ENCODE data around the gene UGGT2. TPM values are rescaled to one million over a fixed set of nuclear protein-coding genes. Genes with fewer than 3 reads are reported as not detected.
A peak's percentile ranks its signal among the peaks of the same experiment; 100 is the strongest.

The UGGT2 gene, protein sequence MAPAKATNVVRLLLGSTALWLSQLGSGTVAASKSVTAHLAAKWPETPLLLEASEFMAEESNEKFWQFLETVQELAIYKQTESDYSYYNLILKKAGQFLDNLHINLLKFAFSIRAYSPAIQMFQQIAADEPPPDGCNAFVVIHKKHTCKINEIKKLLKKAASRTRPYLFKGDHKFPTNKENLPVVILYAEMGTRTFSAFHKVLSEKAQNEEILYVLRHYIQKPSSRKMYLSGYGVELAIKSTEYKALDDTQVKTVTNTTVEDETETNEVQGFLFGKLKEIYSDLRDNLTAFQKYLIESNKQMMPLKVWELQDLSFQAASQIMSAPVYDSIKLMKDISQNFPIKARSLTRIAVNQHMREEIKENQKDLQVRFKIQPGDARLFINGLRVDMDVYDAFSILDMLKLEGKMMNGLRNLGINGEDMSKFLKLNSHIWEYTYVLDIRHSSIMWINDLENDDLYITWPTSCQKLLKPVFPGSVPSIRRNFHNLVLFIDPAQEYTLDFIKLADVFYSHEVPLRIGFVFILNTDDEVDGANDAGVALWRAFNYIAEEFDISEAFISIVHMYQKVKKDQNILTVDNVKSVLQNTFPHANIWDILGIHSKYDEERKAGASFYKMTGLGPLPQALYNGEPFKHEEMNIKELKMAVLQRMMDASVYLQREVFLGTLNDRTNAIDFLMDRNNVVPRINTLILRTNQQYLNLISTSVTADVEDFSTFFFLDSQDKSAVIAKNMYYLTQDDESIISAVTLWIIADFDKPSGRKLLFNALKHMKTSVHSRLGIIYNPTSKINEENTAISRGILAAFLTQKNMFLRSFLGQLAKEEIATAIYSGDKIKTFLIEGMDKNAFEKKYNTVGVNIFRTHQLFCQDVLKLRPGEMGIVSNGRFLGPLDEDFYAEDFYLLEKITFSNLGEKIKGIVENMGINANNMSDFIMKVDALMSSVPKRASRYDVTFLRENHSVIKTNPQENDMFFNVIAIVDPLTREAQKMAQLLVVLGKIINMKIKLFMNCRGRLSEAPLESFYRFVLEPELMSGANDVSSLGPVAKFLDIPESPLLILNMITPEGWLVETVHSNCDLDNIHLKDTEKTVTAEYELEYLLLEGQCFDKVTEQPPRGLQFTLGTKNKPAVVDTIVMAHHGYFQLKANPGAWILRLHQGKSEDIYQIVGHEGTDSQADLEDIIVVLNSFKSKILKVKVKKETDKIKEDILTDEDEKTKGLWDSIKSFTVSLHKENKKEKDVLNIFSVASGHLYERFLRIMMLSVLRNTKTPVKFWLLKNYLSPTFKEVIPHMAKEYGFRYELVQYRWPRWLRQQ (N-terminal part only)
- total RNA-seq (10 to 100 TPM; 24.3 to 60.2 TPM), polyA plus RNA-seq (1 to 10 TPM; 7.6 to 8.2 TPM)
- long read RNA-seq, donor 1, partial matches to known transcripts: 16 of 19 reads
- long read RNA-seq, donor 1, other reads (novel, unspliced or antisense): 0 of 19 reads
- long read RNA-seq, donor 2, partial matches to known transcripts: 18 of 20 reads
- long read RNA-seq, donor 2, other reads (novel, unspliced or antisense): 0 of 20 reads
- long read RNA-seq, donor 3, partial matches to known transcripts: 24 of 26 reads
- long read RNA-seq, donor 3, other reads (novel, unspliced or antisense): 0 of 26 reads
- long read RNA-seq, donor 4, partial matches to known transcripts: 13 of 13 reads
- long read RNA-seq, donor 4, other reads (novel, unspliced or antisense): 0 of 13 reads
- long read RNA-seq, donor 5, full-length matches to known transcripts: 2 of 22 reads
- long read RNA-seq, donor 5, partial matches to known transcripts: 20 of 22 reads
- long read RNA-seq, donor 5, other reads (novel, unspliced or antisense): 0 of 22 reads

GRCh38 chr13:96053003-96053703 lies at the start of gene UGGT2:
UGGT2 (minus strand) TSS chr13:96053401; CDS start chr13:96053312, 89 bp downstream.
- peaks cover 0 to 3% (median 0%) of the 10 kb centered on the region in 5 donors for H3K4me1 ChIP-seq (ENCODE audit: control insufficient read depth in 5 of 5, insufficient read depth in 5 of 5, low read length in 5 of 5)
- peak within 1 kb of the TSS; percentile 93 for H3K4me3 ChIP-seq
- whole genome bisulfite sequencing, 2 donors: 1% methylated on average over 74 to 77 of the region's 77 CpGs
- H3K36me3 ChIP-seq (ENCODE audit: control insufficient read depth in 4 of 4, insufficient read depth in 4 of 4, low read length in 4 of 4): peaks cover 0 to 4% (median 0%) of the 10 kb centered on the region in 4 donors
- H3K9me3 ChIP-seq (ENCODE audit: control insufficient read depth in 4 of 4, insufficient read depth in 3 of 4, low read length in 3 of 4): no peaks in the 10 kb centered on the region
- DNase-seq (peak; percentile 95 to 97 (median 95)), ATAC-seq (ENCODE audit: insufficient read depth, low FRiP score) (peak; percentile 100)
- H3K27ac ChIP-seq (ENCODE audit: low read depth in 1 of 2, low read length in 1 of 2): peak within 1 kb of the TSS; percentile 69 to 88
- peak within 1 kb of the TSS; percentile 84 to 85 for H3K9ac ChIP-seq (ENCODE audit: insufficient read depth in 1 of 2, low read length in 2 of 2)
- no peak for TF ChIP-seq CTCF (IDR thresholded peaks at IDR 0.05; ENCODE audit: control extremely low read depth, extremely low read depth)
- H3K27me3 ChIP-seq (ENCODE audit: control insufficient read depth in 3 of 3, insufficient read depth in 3 of 3, low read length in 2 of 3): peaks cover 0 to 2% (median 0%) of the 10 kb centered on the region in 3 donors

- H3K4me1 ChIP-seq (ENCODE audit: control insufficient read depth in 5 of 5, insufficient read depth in 5 of 5, low read length in 5 of 5): no peaks in the 10 kb centered on the region
- 85 to 90% methylated on average over 4 of the region's 4 CpGs for WGBS, 2 donors
- peaks cover 0 to 10% (median 3%) of the 10 kb centered on the region in 3 donors for H3K27me3 ChIP-seq (ENCODE audit: control insufficient read depth in 3 of 3, insufficient read depth in 3 of 3, low read length in 2 of 3)
- no peaks in the 10 kb centered on the region for H3K36me3 ChIP-seq (ENCODE audit: control insufficient read depth in 4 of 4, insufficient read depth in 4 of 4, low read length in 4 of 4)
- no peak for TF ChIP-seq CTCF (IDR thresholded peaks at IDR 0.05; ENCODE audit: control extremely low read depth, extremely low read depth)
- DNase-seq: no peak
- H3K27ac ChIP-seq (ENCODE audit: low read depth in 1 of 2, low read length in 1 of 2): no peak overlapping the region
- peaks cover 0 to 2% (median 0%) of the 10 kb centered on the region in 4 donors for H3K9me3 ChIP-seq (ENCODE audit: control insufficient read depth in 4 of 4, insufficient read depth in 3 of 4, low read length in 3 of 4)
- H3K9ac ChIP-seq (ENCODE audit: insufficient read depth in 1 of 2, low read length in 2 of 2): no peak overlapping the region
- ATAC-seq (ENCODE audit: insufficient read depth, low FRiP score): no peak
- no peak overlapping the region for H3K4me3 ChIP-seq
Measured at GRCh38 chr13:96100457-96101220, 47.4 kb upstream of the UGGT2 start.
